ENCODE data around the gene SUV39H1.
A peak's percentile ranks its signal among the peaks of the same experiment; 100 is the strongest.
"Not testable (repeated sequence)": the region's sequence is repeated elsewhere in the genome, so short reads cannot be mapped to it uniquely, and the experiment has no call there.

The SUV39H1 gene

DNA sequence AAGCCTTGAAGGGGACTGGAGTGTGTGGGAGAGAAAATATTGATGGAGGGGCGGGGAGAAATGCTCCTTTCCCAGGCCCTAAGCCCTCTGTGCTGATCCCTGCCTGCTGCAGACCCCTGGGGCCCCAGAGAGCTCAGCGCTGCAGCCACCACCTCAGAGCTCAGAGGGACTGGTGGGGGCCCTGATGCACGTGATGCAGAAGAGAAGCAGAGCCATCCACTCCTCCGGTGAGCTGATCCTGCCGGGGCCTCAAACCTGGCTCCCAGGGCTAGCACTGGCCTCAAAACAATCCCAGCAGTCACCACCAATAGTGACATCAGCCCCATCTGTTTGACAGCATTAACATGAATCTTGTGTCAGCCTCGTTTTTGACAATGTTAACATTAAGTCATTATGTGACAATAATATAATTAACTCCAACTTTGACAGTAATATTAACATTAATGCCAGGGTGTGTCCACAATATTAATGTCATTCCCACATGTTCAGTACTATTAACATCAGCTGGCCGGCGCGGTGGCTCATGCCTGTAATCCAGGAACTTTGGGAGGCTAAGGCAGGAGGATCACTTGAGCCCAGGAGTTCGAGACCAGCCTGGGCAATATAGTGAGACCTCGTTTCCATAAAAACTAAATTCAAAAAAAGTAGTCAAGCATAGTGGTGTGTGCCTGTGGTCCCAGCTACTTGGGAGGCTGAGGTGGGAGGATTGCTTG lies 7.2 kb upstream of the SUV39H1 start:
- Histone ChIP-seq H3K4me3 (ENCODE audit: low read length) (no peak overlapping the region), H3K9me3 (ENCODE audit: control insufficient read depth, low read depth, low read length) (peaks cover 7% of the 10 kb centered on the region), H3K36me3 (ENCODE audit: control insufficient read depth, low read depth, low read length) (no peaks in the 10 kb centered on the region), H3K27me3 (ENCODE audit: control insufficient read depth, insufficient read depth, low read length) (no peaks in the 10 kb centered on the region), H3K4me1 (ENCODE audit: control insufficient read depth, low read depth, low read length) (no peaks in the 10 kb centered on the region), H3K9ac (ENCODE audit: low read length) (no peak overlapping the region), H3K27ac (ENCODE audit: low read length) (no peak overlapping the region)

DNA sequence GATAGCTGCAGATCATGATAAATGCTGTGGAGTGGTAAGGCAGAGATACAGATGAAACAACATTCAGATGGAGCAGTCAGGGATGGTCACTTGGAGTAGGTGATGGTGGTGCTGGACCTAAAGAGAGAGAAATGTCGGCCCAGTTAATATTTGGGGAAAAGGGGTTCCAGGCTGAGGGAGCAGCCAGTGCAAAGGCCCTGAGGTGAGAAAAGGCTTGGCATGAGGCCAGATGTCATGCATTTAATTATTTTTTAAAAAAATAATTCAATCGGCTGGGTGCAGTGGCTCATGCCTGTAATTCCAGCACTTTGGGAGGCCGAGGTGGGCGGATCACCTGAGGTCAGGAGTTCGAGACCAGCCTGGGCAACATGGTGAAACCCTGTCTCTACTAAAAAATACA lies 4.8 kb upstream of the SUV39H1 start:
- not testable (repeated sequence) for H3K4me1 ChIP-seq (ENCODE audit: control insufficient read depth, low read depth, low read length); H3K36me3 ChIP-seq (ENCODE audit: control insufficient read depth, low read depth, low read length); H3K27me3 ChIP-seq (ENCODE audit: control insufficient read depth, insufficient read depth, low read length); H3K4me3 ChIP-seq (ENCODE audit: low read length); H3K27ac ChIP-seq (ENCODE audit: low read length); H3K9ac ChIP-seq (ENCODE audit: low read length); H3K9me3 ChIP-seq (ENCODE audit: control insufficient read depth, low read depth, low read length)

DNA sequence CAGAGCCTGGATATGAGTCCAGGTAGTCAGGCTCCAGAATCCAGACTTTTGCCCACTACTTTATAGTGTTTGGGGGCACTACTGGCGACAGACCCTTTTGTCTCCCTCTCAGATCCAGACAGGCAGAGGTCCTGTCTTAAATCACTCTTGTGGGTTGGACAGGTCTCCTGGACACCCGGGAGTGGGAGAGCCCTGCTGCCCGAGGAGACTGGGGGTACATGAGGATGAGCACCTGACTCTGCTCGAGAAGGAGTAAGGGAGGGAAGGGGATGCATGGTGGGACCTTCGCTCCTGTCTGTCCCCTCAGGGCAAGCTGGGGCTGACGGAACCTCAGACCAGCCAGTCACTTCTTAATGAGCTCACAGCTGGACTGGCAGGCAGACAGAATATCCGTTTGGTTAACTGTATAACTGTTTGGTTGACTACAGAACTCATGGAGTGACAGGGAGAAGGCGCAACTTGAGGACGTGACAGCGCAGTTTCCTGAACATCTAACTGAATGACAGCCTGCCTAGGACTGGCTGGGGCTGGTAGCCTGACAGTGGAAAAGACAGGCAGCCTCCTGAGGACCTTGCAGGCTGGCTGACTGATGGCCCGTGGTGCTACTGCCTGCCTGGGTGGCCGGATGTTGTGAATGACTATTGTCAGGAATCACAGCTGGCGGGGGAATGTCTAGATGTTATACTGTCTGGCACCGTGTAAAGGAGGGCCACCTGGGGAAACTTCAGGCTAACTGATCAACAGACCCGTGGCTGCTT lies 1.6 kb upstream of the SUV39H1 start:
- Histone ChIP-seq H3K27me3 (ENCODE audit: control insufficient read depth, insufficient read depth, low read length) (no peaks in the 10 kb centered on the region), H3K9me3 (ENCODE audit: control insufficient read depth, low read depth, low read length) (peaks cover 3% of the 10 kb centered on the region), H3K36me3 (ENCODE audit: control insufficient read depth, low read depth, low read length) (peaks cover 6% of the 10 kb centered on the region), H3K4me3 (ENCODE audit: low read length) (no peak overlapping the region), H3K27ac (ENCODE audit: low read length) (no peak overlapping the region), H3K9ac (ENCODE audit: low read length) (no peak overlapping the region), H3K4me1 (ENCODE audit: control insufficient read depth, low read depth, low read length) (peaks cover 6% of the 10 kb centered on the region)

DNA sequence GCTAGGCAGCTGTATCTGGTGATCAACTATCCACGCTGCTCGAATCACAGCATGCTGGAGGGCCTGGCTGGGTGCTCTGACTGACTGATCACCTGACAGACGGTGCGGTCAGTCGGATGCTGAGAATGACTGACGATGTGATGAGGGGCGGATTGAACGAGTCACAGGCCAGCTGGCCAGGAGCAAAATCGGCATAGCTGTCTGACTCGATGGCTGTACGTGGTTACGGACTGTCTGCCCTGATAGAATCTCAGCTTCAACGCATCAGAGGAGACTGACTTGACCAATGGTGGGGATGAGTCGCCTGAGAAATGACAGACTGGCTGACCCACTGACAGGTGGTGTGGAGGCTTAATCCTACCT lies 1.0 kb upstream of the SUV39H1 start:
- Histone ChIP-seq H3K36me3 (ENCODE audit: control insufficient read depth, low read depth, low read length) (peaks cover 9% of the 10 kb centered on the region), H3K9ac (ENCODE audit: low read length) (no peak overlapping the region), H3K4me3 (ENCODE audit: low read length) (peak overlapping the region; percentile 77), H3K27me3 (ENCODE audit: control insufficient read depth, insufficient read depth, low read length) (no peaks in the 10 kb centered on the region), H3K4me1 (ENCODE audit: control insufficient read depth, low read depth, low read length) (peaks cover 6% of the 10 kb centered on the region), H3K9me3 (ENCODE audit: control insufficient read depth, low read depth, low read length) (peaks cover 3% of the 10 kb centered on the region), H3K27ac (ENCODE audit: low read length) (no peak overlapping the region)

DNA sequence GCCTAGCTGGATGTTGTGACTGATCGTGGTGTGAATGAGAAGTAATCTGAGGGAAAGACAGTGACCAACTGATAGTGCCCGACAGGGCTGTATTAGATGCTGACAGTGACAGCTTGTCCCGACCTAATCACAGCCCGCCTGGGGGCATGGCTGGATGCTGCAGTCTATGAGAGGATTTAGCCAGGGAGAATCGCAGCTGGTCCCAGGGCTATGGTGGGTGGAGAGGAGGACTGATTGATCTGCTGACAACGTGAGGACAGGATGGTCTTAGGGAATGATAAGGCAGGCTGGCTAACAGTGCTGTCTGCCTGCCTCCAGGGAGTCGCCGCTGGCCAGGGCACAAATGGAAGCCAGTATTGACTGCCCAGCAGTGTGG lies 621 bp upstream of the SUV39H1 start:
- peak overlapping the region; percentile 77 for H3K4me3 ChIP-seq (ENCODE audit: low read length)
- peaks cover 13% of the 10 kb centered on the region for H3K36me3 ChIP-seq (ENCODE audit: control insufficient read depth, low read depth, low read length)
- H3K27me3 ChIP-seq (ENCODE audit: control insufficient read depth, insufficient read depth, low read length) = no peaks in the 10 kb centered on the region
- H3K9me3 ChIP-seq (ENCODE audit: control insufficient read depth, low read depth, low read length) = peaks cover 3% of the 10 kb centered on the region
- H3K27ac ChIP-seq (ENCODE audit: low read length) = no peak overlapping the region
- H3K9ac ChIP-seq (ENCODE audit: low read length) = no peak overlapping the region
- H3K4me1 ChIP-seq (ENCODE audit: control insufficient read depth, low read depth, low read length) = peaks cover 6% of the 10 kb centered on the region

DNA sequence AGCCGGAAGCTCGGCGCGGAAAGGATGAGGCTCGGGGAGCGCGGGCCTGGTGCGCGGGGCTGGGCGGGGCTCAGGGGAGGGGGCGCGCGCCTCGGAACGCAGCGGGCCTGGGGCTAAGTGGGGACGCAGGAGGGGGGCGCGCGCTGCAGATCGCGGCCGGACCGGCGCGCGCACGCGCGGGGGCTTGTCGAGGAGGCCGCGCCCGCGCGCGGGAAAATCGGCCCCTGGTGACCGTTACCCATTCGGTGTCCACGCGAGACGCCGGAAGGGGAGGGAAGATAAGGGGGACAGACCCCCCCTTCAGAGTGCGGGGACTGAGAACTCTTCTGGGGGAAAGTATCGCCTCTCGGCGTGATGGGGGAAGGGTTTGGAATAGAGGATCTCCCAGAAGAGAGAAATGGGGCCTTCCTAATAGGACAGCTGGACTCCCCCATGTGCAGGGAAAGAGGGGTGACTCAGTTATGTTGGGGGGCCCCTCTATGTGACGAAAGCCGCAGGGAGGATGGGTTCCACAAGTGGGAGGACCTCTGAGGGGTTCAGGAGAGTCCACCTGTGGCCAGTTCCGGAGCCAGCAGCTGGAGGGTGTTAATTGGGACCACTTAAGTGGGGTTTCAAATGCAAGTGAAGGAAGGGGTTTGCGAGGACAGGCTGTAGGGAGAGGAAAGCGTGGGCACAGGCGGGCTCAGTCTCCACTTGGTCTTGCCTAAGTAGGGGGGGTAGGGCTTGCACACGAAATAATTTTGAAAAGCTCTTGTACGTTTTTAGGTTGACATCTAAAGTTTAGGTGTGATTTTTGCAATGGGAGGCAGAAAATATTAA lies 584 bp downstream of the SUV39H1 start:
- Histone ChIP-seq H3K27me3 (ENCODE audit: control insufficient read depth, insufficient read depth, low read length) (no peaks in the 10 kb centered on the region), H3K9me3 (ENCODE audit: control insufficient read depth, low read depth, low read length) (peaks cover 8% of the 10 kb centered on the region)

DNA sequence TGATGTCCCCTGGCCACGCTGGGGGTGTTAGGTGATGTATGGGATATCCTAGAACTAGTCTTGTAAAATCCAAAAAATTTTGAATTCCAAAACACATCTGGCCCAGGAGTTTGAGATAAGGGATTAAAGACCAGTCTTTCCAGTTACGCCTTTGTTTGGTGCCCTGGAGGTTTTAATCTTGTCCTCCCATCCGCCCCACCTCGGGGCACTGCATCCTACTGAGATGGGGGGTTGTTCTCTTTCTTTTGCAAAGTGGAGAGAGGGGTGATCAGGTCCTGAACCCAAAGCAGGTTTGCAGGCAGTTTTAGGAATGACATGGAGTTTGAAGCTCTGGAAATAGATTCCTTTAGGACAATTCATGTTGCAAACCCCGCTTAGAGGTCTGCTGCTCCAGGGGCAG lies 1.8 kb downstream of the SUV39H1 start:
- Histone ChIP-seq H3K27ac (ENCODE audit: low read length) (no peak overlapping the region), H3K9me3 (ENCODE audit: control insufficient read depth, low read depth, low read length) (peaks cover 8% of the 10 kb centered on the region), H3K4me1 (ENCODE audit: control insufficient read depth, low read depth, low read length) (peaks cover 6% of the 10 kb centered on the region), H3K27me3 (ENCODE audit: control insufficient read depth, insufficient read depth, low read length) (no peaks in the 10 kb centered on the region), H3K36me3 (ENCODE audit: control insufficient read depth, low read depth, low read length) (peaks cover 37% of the 10 kb centered on the region), H3K4me3 (ENCODE audit: low read length) (peak overlapping the region; percentile 77), H3K9ac (ENCODE audit: low read length) (peak overlapping the region; percentile 77)

More for the DNA sequence above, 584 bp downstream of the SUV39H1 start:
- Histone ChIP-seq H3K36me3 (ENCODE audit: control insufficient read depth, low read depth, low read length) (peaks cover 25% of the 10 kb centered on the region), H3K4me1 (ENCODE audit: control insufficient read depth, low read depth, low read length) (peaks cover 6% of the 10 kb centered on the region), H3K27ac (ENCODE audit: low read length) (no peak overlapping the region), H3K9ac (ENCODE audit: low read length) (peak overlapping the region; percentile 77), H3K4me3 (ENCODE audit: low read length) (peak overlapping the region; percentile 77)

DNA sequence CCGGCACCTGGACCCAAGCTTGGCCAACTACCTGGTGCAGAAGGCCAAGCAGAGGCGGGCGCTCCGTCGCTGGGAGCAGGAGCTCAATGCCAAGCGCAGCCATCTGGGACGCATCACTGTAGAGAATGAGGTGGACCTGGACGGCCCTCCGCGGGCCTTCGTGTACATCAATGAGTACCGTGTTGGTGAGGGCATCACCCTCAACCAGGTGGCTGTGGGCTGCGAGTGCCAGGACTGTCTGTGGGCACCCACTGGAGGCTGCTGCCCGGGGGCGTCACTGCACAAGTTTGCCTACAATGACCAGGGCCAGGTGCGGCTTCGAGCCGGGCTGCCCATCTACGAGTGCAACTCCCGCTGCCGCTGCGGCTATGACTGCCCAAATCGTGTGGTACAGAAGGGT lies 3.7 kb downstream of the SUV39H1 start:
- no peaks in the 10 kb centered on the region for H3K27me3 ChIP-seq (ENCODE audit: control insufficient read depth, insufficient read depth, low read length)
- H3K4me1 ChIP-seq (ENCODE audit: control insufficient read depth, low read depth, low read length) = peaks cover 6% of the 10 kb centered on the region
- peaks cover 49% of the 10 kb centered on the region for H3K36me3 ChIP-seq (ENCODE audit: control insufficient read depth, low read depth, low read length)
- no peak overlapping the region for H3K27ac ChIP-seq (ENCODE audit: low read length)
- no peak overlapping the region for H3K4me3 ChIP-seq (ENCODE audit: low read length)
- peaks cover 4% of the 10 kb centered on the region for H3K9me3 ChIP-seq (ENCODE audit: control insufficient read depth, low read depth, low read length)
- no peak overlapping the region for H3K9ac ChIP-seq (ENCODE audit: low read length)

DNA sequence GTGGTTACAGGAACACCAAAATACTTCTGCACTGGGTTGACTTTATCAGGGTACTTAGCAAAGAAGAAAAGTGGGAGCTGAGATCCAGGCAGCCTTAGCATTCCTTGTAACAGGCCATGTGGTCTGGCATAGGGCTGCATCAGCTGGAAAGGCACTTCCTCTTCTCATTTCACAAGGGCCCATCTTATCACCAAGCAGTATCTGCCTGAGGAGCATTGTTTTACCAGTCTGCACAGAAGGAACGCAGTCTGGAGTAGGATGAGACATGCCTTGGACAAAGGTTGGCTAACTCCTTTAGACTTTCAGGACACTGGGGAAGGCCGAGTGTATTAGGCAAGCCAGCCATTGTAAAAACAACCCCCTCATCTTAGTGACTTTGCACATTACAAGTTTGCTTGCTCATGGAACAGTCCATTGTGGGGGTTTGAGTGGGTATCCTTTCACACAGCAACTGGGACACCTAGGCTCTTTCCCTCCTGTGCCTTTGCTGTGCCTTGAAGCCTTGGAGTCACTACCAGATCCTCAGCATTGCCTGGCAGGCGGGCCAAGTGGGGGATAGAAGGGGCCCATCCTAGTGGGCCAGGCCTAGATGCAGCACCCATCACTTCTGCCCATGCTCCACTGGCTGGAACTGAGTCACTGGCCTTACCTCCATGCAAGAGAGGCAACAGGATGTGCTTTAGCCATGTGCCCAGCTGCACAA lies 4.6 kb downstream of the SUV39H1 start:
- Histone ChIP-seq H3K4me1 (ENCODE audit: control insufficient read depth, low read depth, low read length) (peaks cover 6% of the 10 kb centered on the region), H3K36me3 (ENCODE audit: control insufficient read depth, low read depth, low read length) (peaks cover 49% of the 10 kb centered on the region), H3K27me3 (ENCODE audit: control insufficient read depth, insufficient read depth, low read length) (no peaks in the 10 kb centered on the region), H3K9ac (ENCODE audit: low read length) (no peak overlapping the region), H3K4me3 (ENCODE audit: low read length) (no peak overlapping the region), H3K27ac (ENCODE audit: low read length) (no peak overlapping the region), H3K9me3 (ENCODE audit: control insufficient read depth, low read depth, low read length) (peaks cover 4% of the 10 kb centered on the region)

DNA sequence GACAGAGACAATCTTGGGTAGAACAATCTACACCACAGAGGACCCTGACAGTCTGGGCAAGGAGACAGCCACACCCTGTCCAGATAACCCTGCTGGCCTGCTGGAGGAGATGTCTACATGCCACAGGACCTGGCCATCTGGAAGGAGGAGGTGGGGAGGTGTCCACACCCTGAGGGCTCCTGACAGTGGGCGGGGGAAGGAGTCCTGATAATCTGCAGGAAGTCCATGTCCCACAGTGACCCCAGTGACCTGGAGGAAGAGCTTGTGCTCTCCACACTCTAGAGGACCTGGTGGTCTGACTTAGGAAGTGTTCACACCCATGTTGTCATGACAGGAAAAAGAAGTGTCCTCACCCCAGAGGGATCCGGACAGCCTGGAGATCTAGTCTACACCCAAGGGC lies 5.5 kb downstream of the SUV39H1 start:
- H3K27me3 ChIP-seq (ENCODE audit: control insufficient read depth, insufficient read depth, low read length) = no peaks in the 10 kb centered on the region
- no peak overlapping the region for H3K4me3 ChIP-seq (ENCODE audit: low read length)
- H3K9ac ChIP-seq (ENCODE audit: low read length) = no peak overlapping the region
- peaks cover 56% of the 10 kb centered on the region for H3K36me3 ChIP-seq (ENCODE audit: control insufficient read depth, low read depth, low read length)
- H3K4me1 ChIP-seq (ENCODE audit: control insufficient read depth, low read depth, low read length) = peaks cover 6% of the 10 kb centered on the region
- H3K9me3 ChIP-seq (ENCODE audit: control insufficient read depth, low read depth, low read length) = peaks cover 4% of the 10 kb centered on the region
- no peak overlapping the region for H3K27ac ChIP-seq (ENCODE audit: low read length)

DNA sequence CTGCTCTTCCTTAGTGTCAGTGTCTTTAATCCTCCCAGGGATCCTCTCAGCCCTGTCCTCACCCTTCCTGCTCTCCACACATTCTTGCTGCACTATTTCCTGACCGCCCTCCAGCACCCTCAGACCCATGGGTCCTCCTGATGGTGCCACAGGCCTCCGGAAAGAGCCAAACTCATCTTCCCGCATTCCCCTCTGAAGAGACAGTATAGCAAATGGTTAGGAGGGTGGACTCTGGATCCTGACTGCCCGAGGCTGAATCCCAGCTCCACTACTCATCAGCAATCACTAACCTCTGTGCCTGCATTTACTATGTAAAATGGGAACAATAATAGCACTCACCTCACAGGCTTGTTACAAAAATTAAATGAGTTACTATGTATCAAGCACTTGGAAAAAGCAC lies 6.2 kb downstream of the SUV39H1 start:
- peaks cover 4% of the 10 kb centered on the region for H3K9me3 ChIP-seq (ENCODE audit: control insufficient read depth, low read depth, low read length)
- H3K9ac ChIP-seq (ENCODE audit: low read length) = no peak overlapping the region
- no peak overlapping the region for H3K4me3 ChIP-seq (ENCODE audit: low read length)
- H3K36me3 ChIP-seq (ENCODE audit: control insufficient read depth, low read depth, low read length) = peaks cover 58% of the 10 kb centered on the region
- H3K4me1 ChIP-seq (ENCODE audit: control insufficient read depth, low read depth, low read length) = peaks cover 5% of the 10 kb centered on the region
- no peak overlapping the region for H3K27ac ChIP-seq (ENCODE audit: low read length)
- H3K27me3 ChIP-seq (ENCODE audit: control insufficient read depth, insufficient read depth, low read length) = no peaks in the 10 kb centered on the region

All from iPS-18a (cell line).